ENCODE measurements around the gene LAG3.
A peak's percentile ranks its signal among the peaks of the same experiment; 100 is the strongest.

The LAG3 gene

DNA sequence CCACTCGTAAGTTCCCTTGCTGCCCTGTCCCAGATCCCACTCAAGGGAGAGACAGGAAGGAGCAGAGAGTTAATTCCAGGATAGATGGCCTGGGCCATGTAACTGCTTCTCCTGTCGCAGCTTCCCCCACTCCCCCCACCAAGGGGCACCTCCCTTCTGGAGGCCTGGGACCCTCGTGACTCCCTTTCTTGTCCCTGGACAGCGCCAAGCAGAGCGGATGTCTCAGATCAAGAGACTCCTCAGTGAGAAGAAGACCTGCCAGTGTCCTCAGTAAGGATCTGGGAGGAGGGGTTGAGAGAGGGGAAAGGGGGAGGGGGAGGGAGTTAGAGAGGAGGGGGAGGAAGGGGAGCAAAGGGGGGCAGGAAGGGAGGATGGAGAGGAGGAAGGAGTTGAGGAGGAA lies 46.3 kb downstream of the LAG3 start:
- no peak overlapping the region for H3K4me3 ChIP-seq
- no peak overlapping the region for H3K27ac ChIP-seq
- TF ChIP-seq, protein P1, sequence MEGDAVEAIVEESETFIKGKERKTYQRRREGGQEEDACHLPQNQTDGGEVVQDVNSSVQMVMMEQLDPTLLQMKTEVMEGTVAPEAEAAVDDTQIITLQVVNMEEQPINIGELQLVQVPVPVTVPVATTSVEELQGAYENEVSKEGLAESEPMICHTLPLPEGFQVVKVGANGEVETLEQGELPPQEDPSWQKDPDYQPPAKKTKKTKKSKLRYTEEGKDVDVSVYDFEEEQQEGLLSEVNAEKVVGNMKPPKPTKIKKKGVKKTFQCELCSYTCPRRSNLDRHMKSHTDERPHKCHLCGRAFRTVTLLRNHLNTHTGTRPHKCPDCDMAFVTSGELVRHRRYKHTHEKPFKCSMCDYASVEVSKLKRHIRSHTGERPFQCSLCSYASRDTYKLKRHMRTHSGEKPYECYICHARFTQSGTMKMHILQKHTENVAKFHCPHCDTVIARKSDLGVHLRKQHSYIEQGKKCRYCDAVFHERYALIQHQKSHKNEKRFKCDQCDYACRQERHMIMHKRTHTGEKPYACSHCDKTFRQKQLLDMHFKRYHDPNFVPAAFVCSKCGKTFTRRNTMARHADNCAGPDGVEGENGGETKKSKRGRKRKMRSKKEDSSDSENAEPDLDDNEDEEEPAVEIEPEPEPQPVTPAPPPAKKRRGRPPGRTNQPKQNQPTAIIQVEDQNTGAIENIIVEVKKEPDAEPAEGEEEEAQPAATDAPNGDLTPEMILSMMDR (IDR thresholded peaks at IDR 0.05) = no peak
- no peak for DNase-seq (ENCODE audit: low spot score)

DNA sequence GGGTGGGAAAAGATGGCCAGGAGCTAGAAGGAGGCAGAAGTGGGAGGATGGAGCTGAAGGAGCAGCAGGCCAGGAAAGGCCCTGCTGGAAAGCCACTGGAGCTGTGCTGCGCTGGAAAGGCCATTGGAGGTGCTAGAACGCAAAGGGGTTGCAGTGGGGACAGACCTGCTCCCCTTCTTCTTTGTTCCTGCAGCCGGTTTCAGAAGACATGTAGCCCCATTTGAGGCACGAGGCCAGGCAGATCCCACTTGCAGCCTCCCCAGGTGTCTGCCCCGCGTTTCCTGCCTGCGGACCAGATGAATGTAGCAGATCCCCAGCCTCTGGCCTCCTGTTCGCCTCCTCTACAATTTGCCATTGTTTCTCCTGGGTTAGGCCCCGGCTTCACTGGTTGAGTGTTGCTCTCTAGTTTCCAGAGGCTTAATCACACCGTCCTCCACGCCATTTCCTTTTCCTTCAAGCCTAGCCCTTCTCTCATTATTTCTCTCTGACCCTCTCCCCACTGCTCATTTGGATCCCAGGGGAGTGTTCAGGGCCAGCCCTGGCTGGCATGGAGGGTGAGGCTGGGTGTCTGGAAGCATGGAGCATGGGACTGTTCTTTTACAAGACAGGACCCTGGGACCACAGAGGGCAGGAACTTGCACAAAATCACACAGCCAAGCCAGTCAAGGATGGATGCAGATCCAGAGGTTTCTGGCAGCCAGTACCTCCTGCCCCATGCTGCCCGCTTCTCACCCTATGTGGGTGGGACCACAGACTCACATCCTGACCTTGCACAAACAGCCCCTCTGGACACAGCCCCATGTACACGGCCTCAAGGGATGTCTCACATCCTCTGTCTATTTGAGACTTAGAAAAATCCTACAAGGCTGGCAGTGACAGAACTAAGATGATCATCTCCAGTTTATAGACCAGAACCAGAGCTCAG lies 47.0 kb downstream of the LAG3 start:
- H3K27ac ChIP-seq = no peak overlapping the region
- no peak for DNase-seq (ENCODE audit: low spot score)
- TF ChIP-seq, protein P1 (IDR thresholded peaks at IDR 0.05) = no peak
- H3K4me3 ChIP-seq = no peak overlapping the region

DNA sequence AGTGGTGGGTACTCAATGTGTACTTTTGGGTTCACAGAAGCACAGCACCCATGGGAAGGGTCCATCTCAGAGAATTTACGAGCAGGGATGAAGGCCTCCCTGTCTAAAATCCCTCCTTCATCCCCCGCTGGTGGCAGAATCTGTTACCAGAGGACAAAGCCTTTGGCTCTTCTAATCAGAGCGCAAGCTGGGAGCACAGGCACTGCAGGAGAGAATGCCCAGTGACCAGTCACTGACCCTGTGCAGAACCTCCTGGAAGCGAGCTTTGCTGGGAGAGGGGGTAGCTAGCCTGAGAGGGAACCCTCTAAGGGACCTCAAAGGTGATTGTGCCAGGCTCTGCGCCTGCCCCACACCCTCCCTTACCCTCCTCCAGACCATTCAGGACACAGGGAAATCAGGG lies 47.8 kb downstream of the LAG3 start:
- H3K27ac ChIP-seq = no peak overlapping the region
- no peak overlapping the region for H3K4me3 ChIP-seq
- DNase-seq (ENCODE audit: low spot score) = no peak
- TF ChIP-seq, protein P1 (IDR thresholded peaks at IDR 0.05) = no peak

DNA sequence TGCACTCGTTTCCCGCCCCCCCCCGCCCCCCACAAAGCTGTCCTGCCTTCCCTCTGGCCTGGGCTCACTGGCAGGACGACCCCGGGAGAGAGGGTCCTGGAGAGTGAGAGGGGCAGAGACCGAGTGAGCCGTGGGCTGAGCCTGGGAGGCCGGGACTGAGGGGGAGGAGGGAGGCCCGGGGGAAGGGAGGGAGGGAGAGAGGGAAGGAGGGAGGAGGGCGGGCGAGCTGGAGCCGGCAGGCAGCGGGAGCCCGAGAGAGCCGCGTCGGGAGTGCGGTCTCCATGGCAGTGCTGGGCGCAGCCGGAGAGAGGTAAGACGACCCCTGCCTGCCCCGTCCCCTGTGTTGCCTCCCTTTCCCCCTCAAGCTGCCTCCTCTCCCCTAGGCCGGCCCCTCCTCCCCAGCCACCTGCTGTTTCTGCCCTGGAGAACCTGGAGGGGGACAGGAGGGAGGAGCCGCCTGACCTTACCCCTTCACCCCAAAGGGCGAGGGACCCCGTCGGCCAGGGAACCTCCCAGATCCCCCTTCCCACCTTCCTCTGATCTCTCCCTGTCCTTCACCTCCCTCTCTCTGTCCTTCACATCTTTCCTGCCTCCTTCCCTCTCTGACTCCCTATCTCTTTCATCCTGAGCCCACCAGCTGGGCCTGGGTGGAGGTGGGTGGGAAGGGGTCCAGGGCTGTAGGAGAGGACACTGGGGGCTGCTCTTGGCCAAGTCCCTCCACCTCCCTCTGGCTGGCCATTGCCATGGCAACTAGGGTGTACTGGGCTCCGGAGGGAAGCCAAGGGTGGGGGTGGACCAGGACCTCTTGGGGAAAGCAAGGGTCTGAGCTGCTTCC lies 49.5 kb downstream of the LAG3 start, which contains the start of gene GPR162:
Gene GPR162, plus strand, starts transcription at position 231 of the 835 bp plus-strand sequence. CDS start 2,078 bp downstream, outside the sequence.
- Histone ChIP-seq H3K27ac (peak within 1 kb of the TSS in 1 of 2 donors; percentile 77), H3K4me3 (peak within 1 kb of the TSS; percentile 78)
- TF ChIP-seq, protein P1 (IDR thresholded peaks at IDR 0.05) = no peak
- no peak for DNase-seq (ENCODE audit: low spot score)

DNA sequence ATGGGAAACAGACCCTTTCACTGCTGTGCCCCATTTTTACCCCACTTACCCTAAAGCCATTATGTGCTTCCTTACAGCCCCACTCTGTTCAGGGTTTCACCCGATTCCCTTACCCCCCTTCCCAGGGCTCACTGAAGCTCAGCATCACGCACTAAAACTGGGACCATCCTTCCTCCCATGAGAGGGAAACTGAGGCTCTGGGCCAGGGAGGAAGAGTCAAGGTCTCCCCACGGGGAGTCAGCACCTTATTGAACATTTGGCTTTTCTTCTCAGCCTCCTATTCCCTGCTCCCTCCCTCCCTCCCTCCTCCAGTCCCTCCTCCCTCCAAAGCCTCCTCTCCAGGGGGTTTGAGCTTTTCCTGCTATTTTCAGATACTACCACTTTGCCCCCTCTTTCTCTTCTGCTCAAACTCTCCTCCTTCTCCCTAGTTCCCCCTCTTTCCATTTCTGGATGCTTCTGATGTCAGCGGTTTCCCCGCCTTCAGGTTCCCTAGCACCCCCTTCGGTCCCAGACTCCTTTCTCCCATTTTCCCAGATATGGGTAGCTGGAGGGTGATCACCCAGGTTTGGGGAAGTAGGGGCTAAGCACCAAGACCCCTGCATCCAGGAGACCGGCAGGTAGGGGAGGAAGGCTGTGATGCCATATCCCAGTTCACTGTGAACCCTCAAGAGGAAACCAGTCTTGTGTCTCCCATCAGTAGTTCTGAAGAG lies 50.3 kb downstream of the LAG3 start:
- TF ChIP-seq, protein P1 (IDR thresholded peaks at IDR 0.05) = no peak
- no peak for DNase-seq (ENCODE audit: low spot score)
- Histone ChIP-seq H3K4me3 (peak overlapping the region; percentile 78), H3K27ac (no peak overlapping the region)

DNA sequence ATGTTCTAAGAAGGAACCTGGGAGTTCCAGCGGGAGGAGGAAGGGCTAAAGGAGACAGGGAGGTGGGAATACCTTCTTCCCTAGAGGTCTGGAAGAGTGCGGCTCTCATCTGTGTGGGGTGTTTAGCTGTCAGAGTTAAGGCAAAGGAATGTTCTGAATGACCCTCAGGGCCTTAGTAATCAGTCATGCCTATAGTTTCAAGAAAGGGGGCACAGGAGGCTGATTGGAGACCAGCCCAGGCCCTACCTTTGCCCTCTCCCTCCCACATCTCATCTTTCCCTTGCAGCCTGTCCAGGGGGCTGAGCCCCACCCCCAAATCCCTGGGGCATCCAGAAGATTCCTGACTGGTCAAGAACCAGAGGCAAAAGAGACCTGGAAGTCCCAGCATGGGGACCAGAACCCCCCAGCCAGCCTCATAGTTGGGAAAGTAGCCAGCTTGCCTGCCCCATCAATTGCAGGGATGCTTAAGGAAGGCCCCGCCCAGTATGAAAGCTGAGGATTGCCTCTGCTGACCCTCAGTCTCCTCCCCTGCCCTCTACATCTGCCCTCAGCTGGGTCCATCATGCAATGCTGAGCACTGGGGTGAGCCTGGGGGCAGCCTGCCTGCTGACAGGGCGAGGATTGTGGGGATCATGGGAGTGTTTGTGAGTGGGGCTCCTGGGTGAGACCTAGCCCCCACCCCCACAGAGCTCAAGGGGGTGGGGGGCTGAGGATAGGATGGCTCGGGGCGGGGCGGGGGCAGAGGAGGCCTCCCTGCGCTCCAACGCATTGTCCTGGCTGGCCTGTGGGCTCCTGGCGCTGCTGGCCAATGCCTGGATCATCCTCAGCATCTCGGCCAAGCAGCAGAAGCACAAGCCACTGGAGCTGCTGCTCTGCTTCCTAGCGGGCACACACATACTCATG lies 51.1 kb downstream of the LAG3 start:
- TF ChIP-seq, protein P1 (IDR thresholded peaks at IDR 0.05) = no peak
- no peak for DNase-seq (ENCODE audit: low spot score)
- Histone ChIP-seq H3K27ac (no peak overlapping the region), H3K4me3 (no peak overlapping the region)
